ENCODE results near the gene ATP6V1F. TPM values are rescaled to one million over a fixed set of nuclear protein-coding genes. Genes with fewer than 3 reads are reported as not detected.

The ATP6V1F gene
- polyA plus RNA-seq, 3 donors, result 232 to 280 (median 269) TPM

- DNase-seq, result no peak
Observed at GRCh38 chr7:128844777-128845311, 17.8 kb upstream of the ATP6V1F start.

GRCh38 chr7:128845475-128845874, 17.2 kb upstream of the ATP6V1F start:
- DNase-seq, result no peak

GRCh38 chr7:128845987-128846386, 16.7 kb upstream of the ATP6V1F start:
- DNase-seq, result no peak

GRCh38 chr7:128846781-128847444, 15.7 kb upstream of the ATP6V1F start:
- no peak for DNase-seq

GRCh38 chr7:128847721-128848211, 14.9 kb upstream of the ATP6V1F start:
- no peak for DNase-seq

- no peak for DNase-seq
Observed at GRCh38 chr7:128848289-128849155, 14.1 kb upstream of the ATP6V1F start.

- no peak for DNase-seq
Observed at GRCh38 chr7:128849156-128849515, 13.5 kb upstream of the ATP6V1F start.

GRCh38 chr7:128849804-128850490, 12.7 kb upstream of the ATP6V1F start:
- DNase-seq, result no peak

- DNase-seq, result no peak
Observed at GRCh38 chr7:128852537-128853254, 10.0 kb upstream of the ATP6V1F start.

- no peak for DNase-seq
Observed at GRCh38 chr7:128853799-128854198, 8.9 kb upstream of the ATP6V1F start.

- DNase-seq, result no peak
Observed at GRCh38 chr7:128854396-128854795, 8.3 kb upstream of the ATP6V1F start.

GRCh38 chr7:128855559-128855958, 7.1 kb upstream of the ATP6V1F start:
- DNase-seq, result no peak

GRCh38 chr7:128856001-128856718, 6.5 kb upstream of the ATP6V1F start:
- no peak for DNase-seq

- DNase-seq, result no peak
Observed at GRCh38 chr7:128858380-128859231, 4.0 kb upstream of the ATP6V1F start.

GRCh38 chr7:128859232-128860157, 3.2 kb upstream of the ATP6V1F start:
- DNase-seq, result no peak

GRCh38 chr7:128860158-128861073, 2.2 kb upstream of the ATP6V1F start:
- no peak for DNase-seq

- no peak for DNase-seq
Observed at GRCh38 chr7:128861957-128862570, 592 bp upstream of the ATP6V1F start.

Data from renal pelvis (tissue), 4 donors.